H1 (cell line): Measurements from ENCODE around the gene SH2D4B. TPM values are rescaled to one million over a fixed set of nuclear protein-coding genes. Genes with fewer than 3 reads are reported as not detected.

Source experiments
- ATF3 ChIP-seq: IDR thresholded peaks from 2 replicates; pipeline ENCODE4 v1.6.1; 2011; ENCODE audit warnings: low read depth, mild to moderate bottlenecking, low read length; ENCODE audit not compliant: insufficient read depth
- BCL11A ChIP-seq, 2 experiments: IDR thresholded peaks; one replicate each; pipeline ENCODE4 v1.6.1; 2011; ENCODE audit warnings: low read depth in 2 of 2, low read length in 2 of 2, mild to moderate bottlenecking in 2 of 2
- CHD7 ChIP-seq: fragments of 300-600 bp; sonication (generic); IDR thresholded peaks from 2 replicates; pipeline ENCODE4 v1.7.1; 2012; ENCODE audit warnings: low read length, moderate library complexity, mild to moderate bottlenecking, inconsistent platforms; ENCODE audit not compliant: insufficient replicate concordance
- CTCF ChIP-seq, 3 experiments: IDR thresholded peaks; 1 replicate in 2 of 3; 2 replicates in 1 of 3; pipeline versions ENCODE4 v1.5.1 to v1.6.1; 2011; ENCODE audit warnings: low read length in 3 of 3, mild to moderate bottlenecking in 3 of 3, inconsistent platforms in 2 of 3, low read depth in 1 of 3, moderate library complexity in 1 of 3; ENCODE audit not compliant: insufficient read depth in 1 of 3; ENCODE audit errors: control extremely low read depth in 1 of 3
- E2F6 ChIP-seq: IDR thresholded peaks from 2 replicates; pipeline ENCODE4 v1.6.1; 2012; ENCODE audit warnings: inconsistent platforms
- EZH2 ChIP-seq: fragments of 200-600 bp; sonication (generic); IDR thresholded peaks from 2 replicates; pipeline ENCODE4 v1.7.1; 2012; ENCODE audit warnings: low read depth, mild to moderate bottlenecking, moderate library complexity, low read length, inconsistent platforms; ENCODE audit not compliant: severe bottlenecking
- SIX5 ChIP-seq: IDR thresholded peaks from 2 replicates; pipeline ENCODE4 v1.6.1; 2011; ENCODE audit warnings: mild to moderate bottlenecking, low read depth, low read length
- polyA plus RNA-seq, 7 experiments: library from polyadenylated mRNA; depleted of rRNA in 3 of 7; stranded (reverse) in 5 of 7; unstranded in 2 of 7; fragments of >200 nt in 5 of 7; fragments of 200-250 nt in 2 of 7; gene quantifications; 1 replicate in 5 of 7; 2 replicates in 1 of 7; 4 replicates in 1 of 7; pipeline versions ENCODE4 v1.2.1 to v1.2.3, GENCODE V29; 2011 to 2013; ENCODE audit warnings: missing spikeins in 2 of 7, mixed read lengths in 2 of 7
- total RNA-seq: library from RNA; stranded (reverse); fragmentation: NEBNext Ultra II Directional; extraction: Animal tissue kit (Norgen Biotek cat#: 25700); gene quantifications from 2 replicates; pipeline ENCODE4 v1.2.1, GENCODE V29; 2021

The SH2D4B gene
- total and polyA plus RNA-seq, 2 of the 8 experiments (the other 6 are each of a cell fraction or from before 2014, with no cell fraction given), result 0.06 to 0.13 TPM

GRCh38 chr10:80526218-80526617 lies 11.5 kb upstream of the SH2D4B start (continued):
- TF ChIP-seq CHD7 (no peak), CTCF (IDR thresholded peaks at IDR 0.05; ENCODE audit: control extremely low read depth in 1 of 3, insufficient read depth in 1 of 3, low read depth in 1 of 3, low read length in 3 of 3) (no peak), ATF3 (no peak), BCL11A (IDR thresholded peaks at IDR 0.05; ENCODE audit: low read depth in 2 of 2, low read length in 2 of 2) (no peak), EZH2 (no peak), SIX5 (no peak), E2F6 (no peak)
